Spleen (tissue), 13 donors: Measurements from ENCODE around the gene NDOR1. TPM values are rescaled to one million over a fixed set of nuclear protein-coding genes. Genes with fewer than 3 reads are reported as not detected.

Experiments
- DNase-seq: peaks from one replicate; pipeline ENCODE4 v3.0.0-alpha.2; 2020
- H3K27ac ChIP-seq, 8 donors: fragments of 200-600 bp; sonication (generic) in 7 of 8; 1 replicate in 4 of 8; 2 replicates in 4 of 8; pipeline versions ENCODE4 v1.5.0 to v1.8.0; 2016 to 2021; ENCODE audit warnings: inconsistent platforms in 4 of 8, mild to moderate bottlenecking in 4 of 8, moderate library complexity in 1 of 8
- H3K27me3 ChIP-seq, 7 donors: fragments of 200-600 bp; sonication (generic) in 6 of 7; replicated peaks in 1 of 7; 1 replicate in 4 of 7; 2 replicates in 3 of 7; pipeline versions ENCODE4 v1.5.0 to v1.8.0; 2016 to 2021; ENCODE audit warnings: inconsistent platforms in 3 of 7, mild to moderate bottlenecking in 1 of 7
- H3K36me3 ChIP-seq, 6 donors: fragments of 200-600 bp; sonication (generic) in 5 of 6; 1 replicate in 4 of 6; 2 replicates in 2 of 6; pipeline versions ENCODE4 v1.5.0 to v1.8.0; 2016 to 2021; ENCODE audit warnings: inconsistent platforms in 2 of 6
- H3K4me1 ChIP-seq, 6 donors: fragments of 200-600 bp; sonication (generic) in 5 of 6; 1 replicate in 3 of 6; 2 replicates in 3 of 6; pipeline versions ENCODE4 v1.5.0 to v1.8.0; 2016 to 2021; ENCODE audit warnings: inconsistent platforms in 3 of 6
- H3K4me3 ChIP-seq, 8 donors: fragments of 200-600 bp; sonication (generic) in 7 of 8; 1 replicate in 4 of 8; 2 replicates in 4 of 8; pipeline versions ENCODE4 v1.5.0 to v1.8.0; 2016 to 2021; ENCODE audit warnings: inconsistent platforms in 4 of 8, mild to moderate bottlenecking in 4 of 8, moderate library complexity in 2 of 8
- H3K9me3 ChIP-seq, 8 donors: fragments of 200-600 bp; sonication (generic) in 7 of 8; 1 replicate in 4 of 8; 2 replicates in 4 of 8; pipeline versions ENCODE4 v1.5.0 to v1.8.0; 2016 to 2021; ENCODE audit warnings: inconsistent platforms in 4 of 8
- POLR2A ChIP-seq, 3 donors: fragments of 450-650 bp; IDR thresholded peaks; one replicate each; pipeline ENCODE4 v1.5.1; 2017; ENCODE audit warnings: antibody characterized with exemption in 3 of 3, mild to moderate bottlenecking in 1 of 3
- POLR2AphosphoS5 ChIP-seq, 3 donors: sonication (generic); formaldehyde crosslinking; IDR thresholded peaks; one replicate each; pipeline ENCODE4 v1.5.1; 2017; ENCODE audit warnings: antibody characterized with exemption in 3 of 3
- WGBS, 5 donors: extraction: QIAGEN DNeasy Blood & Tissue Kit in 3 of 5; methylation state at CpG; one replicate each; pipeline versions ENCODE4 v1.1.5 to v1.1.7; 2013 to 2018; 5-methylcytosine and 5-hydroxymethylcytosine counted together
- intact Hi-C: fragments of 100-400 bp; cut with DNase I; formaldehyde crosslinking; loops from one replicate; pipeline ENCODE4 v1.15.0; 2023; ENCODE audit warnings: low total_unique reads
- long read RNA-seq, 2 donors: transcript quantifications; one replicate each; lab custom pipeline, GENCODE V29; 2026
- polyA plus RNA-seq, 3 donors: library from polyadenylated mRNA; stranded (reverse); fragments of 200-250 nt; gene quantifications; one replicate each; pipeline ENCODE4 v1.2.1, GENCODE V29; 2013
- total RNA-seq, 7 donors: library from RNA; depleted of rRNA in 3 of 7; stranded (reverse); fragments of >200 nt in 3 of 7; fragmentation: NEBNext Ultra II Directional in 4 of 7; extraction: Animal tissue kit (Norgen Biotek cat#: 25700) in 4 of 7; gene quantifications; one replicate each; pipeline versions ENCODE4 v1.1.0 to v1.2.1, GENCODE V29; 2016 to 2021
- TF ChIP-seq, protein P1 (sequence below), 11 experiments: fragments of 200-600 bp in 7 of 11; fragments of 450-650 bp in 4 of 11; sonication (generic) in 4 of 11; IDR thresholded peaks in 8 of 11; conservative IDR thresholded peaks in 3 of 11; 1 replicate in 7 of 11; 2 replicates in 4 of 11; pipeline versions ENCODE4 v1.4.0 to v1.8.0; 2016 to 2021; ENCODE audit warnings: antibody characterized with exemption in 11 of 11, inconsistent platforms in 4 of 11, mild to moderate bottlenecking in 1 of 11
- donor health status: healthy with polysubstance abuse.
- donor health status: DM: no; HTN: no; CAD: no; lungs with moderate emphysema.
- donor health status: DM: no; HTN: no; CAD: no.
- donor health status: Bipolar disorder and iron deficiency.
- donor health status: healthy.
- donor health status: DM: no; HTN: no; CAD: no.
- donor health status: DM: yes; HTN: yes; CAD: no.

NDOR1 gene
- total RNA-seq (10 to 100 TPM; 14.2 to 28.7 (median 21.6) TPM), polyA plus RNA-seq (10 to 100 TPM in 1 of 3 donors, 1 to 10 TPM in 2; 6.3 to 21.7 (median 9.0) TPM)
- long read RNA-seq, donor 1, partial matches to known transcripts = 0 of 1 reads
- long read RNA-seq, donor 1, other reads (novel, unspliced or antisense) = 0 of 1 reads
- long read RNA-seq, donor 2, partial matches to known transcripts = 0 of 1 reads
- long read RNA-seq, donor 2, other reads (novel, unspliced or antisense) = 0 of 1 reads

DNA sequence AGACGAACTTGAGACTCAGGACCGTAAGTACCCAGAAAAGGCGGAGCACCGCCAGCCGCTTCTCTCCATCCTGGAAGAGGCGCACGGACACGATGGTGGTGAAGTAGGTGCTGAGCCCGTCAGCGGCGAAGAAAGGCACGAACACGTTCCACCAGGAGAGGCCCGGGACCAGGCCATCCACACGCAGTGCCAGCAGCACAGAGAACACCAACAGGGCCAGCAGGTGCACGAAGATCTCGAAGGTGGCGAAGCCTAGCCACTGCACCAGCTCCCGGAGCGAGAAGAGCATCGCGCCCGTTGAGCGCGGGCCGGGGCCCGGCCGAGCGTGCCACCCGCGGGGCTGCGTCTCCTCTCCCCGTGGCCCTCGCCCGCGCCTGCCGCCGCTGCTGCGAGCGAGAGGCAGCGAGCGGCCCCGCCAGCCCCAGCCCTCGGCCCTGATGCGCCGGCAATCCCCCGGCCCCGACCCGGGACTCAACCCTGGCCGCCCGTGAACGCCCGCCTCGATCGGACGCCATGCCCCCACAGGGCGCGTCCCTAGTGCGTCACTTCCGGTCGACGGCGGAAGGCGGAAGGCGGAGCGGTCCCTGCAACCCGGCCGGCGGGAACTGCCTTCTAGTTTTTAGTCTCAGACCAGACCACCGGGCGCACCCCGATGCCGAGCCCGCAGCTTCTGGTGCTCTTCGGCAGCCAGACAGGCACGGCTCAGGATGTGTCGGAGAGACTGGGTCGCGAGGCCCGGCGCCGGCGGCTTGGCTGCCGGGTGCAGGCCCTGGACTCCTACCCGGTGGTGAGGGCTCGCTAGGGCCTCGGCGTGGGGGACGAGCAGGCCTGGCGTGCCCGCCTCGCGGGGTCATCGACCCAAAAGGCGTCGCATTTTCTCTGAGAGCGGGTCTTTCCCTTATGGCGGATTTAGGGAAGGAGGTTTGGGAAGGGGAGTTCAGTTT lies at the start of gene NDOR1, which contains the start of gene TMEM203:
Gene NDOR1, plus strand, starts transcription at position 575 of the 944 bp plus-strand sequence. Its CDS starts 78 bp downstream, at position 653.
Gene TMEM203, minus strand, starts transcription at position 523 of the 944 bp plus-strand sequence. Its CDS starts 234 bp downstream, at position 289.
- Histone ChIP-seq H3K27me3 (no peaks in the 10 kb centered on the region), H3K9me3 (no peaks in the 10 kb centered on the region), H3K36me3 (peaks cover 0 to 33% (median 7%) of the 10 kb centered on the region in 6 donors), H3K4me3 (peak within 1 kb of the TSS; percentile 79 to 99 (median 97)), H3K27ac (peak within 1 kb of the TSS; percentile 77 to 94 (median 88)), H3K4me1 (peaks cover 36 to 69% (median 62%) of the 10 kb centered on the region in 6 donors)
- DNase-seq = peak; percentile 98
- intact Hi-C loops = loop anchor here (2.0 kb wide), 1 partner anchor 17 kb away; the partner anchor contains the start of gene RNF208
- TF ChIP-seq POLR2AphosphoS5 (IDR thresholded peaks at IDR 0.05) (peak; percentile 98), POLR2A (IDR thresholded peaks at IDR 0.05) (peak in 1 of 3 donors; percentile 53)
- TF ChIP-seq, protein P1, sequence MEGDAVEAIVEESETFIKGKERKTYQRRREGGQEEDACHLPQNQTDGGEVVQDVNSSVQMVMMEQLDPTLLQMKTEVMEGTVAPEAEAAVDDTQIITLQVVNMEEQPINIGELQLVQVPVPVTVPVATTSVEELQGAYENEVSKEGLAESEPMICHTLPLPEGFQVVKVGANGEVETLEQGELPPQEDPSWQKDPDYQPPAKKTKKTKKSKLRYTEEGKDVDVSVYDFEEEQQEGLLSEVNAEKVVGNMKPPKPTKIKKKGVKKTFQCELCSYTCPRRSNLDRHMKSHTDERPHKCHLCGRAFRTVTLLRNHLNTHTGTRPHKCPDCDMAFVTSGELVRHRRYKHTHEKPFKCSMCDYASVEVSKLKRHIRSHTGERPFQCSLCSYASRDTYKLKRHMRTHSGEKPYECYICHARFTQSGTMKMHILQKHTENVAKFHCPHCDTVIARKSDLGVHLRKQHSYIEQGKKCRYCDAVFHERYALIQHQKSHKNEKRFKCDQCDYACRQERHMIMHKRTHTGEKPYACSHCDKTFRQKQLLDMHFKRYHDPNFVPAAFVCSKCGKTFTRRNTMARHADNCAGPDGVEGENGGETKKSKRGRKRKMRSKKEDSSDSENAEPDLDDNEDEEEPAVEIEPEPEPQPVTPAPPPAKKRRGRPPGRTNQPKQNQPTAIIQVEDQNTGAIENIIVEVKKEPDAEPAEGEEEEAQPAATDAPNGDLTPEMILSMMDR (IDR thresholded peaks at IDR 0.05 in 8 of 11, conservative IDR thresholded peaks at IDR 0.05 in 3 of 11) = no peak
- WGBS, 5 donors = 0 to 1% (median 1%) methylated on average over 56 to 98 of the region's 98 CpGs

DNA sequence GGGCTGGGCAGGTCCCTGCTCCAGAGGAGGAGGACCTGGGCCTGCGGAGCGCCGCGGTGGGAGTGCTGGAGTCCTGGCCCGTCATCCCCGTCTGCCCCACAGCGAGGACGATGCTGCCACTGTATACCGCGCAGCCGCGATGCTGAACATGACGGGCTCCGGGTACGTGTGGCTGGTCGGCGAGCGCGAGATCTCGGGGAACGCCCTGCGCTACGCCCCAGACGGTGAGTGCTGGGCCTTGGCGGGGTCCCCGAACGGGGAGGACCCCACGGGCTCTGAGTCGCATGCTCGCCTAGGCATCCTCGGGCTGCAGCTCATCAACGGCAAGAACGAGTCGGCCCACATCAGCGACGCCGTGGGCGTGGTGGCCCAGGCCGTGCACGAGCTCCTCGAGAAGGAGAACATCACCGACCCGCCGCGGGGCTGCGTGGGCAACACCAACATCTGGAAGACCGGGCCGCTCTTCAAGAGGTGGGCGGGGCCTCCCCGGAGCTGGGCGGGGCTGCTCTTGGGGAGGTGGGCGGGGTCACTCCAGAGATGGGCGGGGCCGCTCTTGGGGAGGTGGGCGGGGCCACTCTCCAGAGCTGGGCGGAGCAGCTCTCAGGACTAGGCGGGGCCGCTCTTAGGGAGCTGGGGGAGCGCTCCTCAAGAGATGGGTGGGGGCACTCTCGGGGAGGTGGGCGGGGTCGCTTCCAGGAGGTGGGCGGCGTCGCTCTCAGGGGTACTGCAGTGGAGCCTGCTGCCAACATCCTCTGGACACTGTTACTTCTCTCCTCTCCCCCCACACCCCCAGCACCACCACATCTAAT lies 48.7 kb upstream of the NDOR1 start:
- 0 to 11% (median 4%) methylated on average over 12 to 65 of the region's 65 CpGs for WGBS, 5 donors
- H3K36me3 ChIP-seq = no peaks in the 10 kb centered on the region
- no peak overlapping the region for H3K27ac ChIP-seq
- H3K9me3 ChIP-seq = no peaks in the 10 kb centered on the region
- TF ChIP-seq POLR2AphosphoS5 (IDR thresholded peaks at IDR 0.05) (no peak), POLR2A (IDR thresholded peaks at IDR 0.05) (no peak)
- TF ChIP-seq, protein P1 (IDR thresholded peaks at IDR 0.05 in 8 of 11, conservative IDR thresholded peaks at IDR 0.05 in 3 of 11) = no peak
- H3K4me1 ChIP-seq = peaks cover 0 to 32% (median 10%) of the 10 kb centered on the region in 6 donors
- DNase-seq = no peak
- H3K27me3 ChIP-seq = peaks cover 3 to 75% (median 63%) of the 10 kb centered on the region in 7 donors
- H3K4me3 ChIP-seq = peak overlapping the region in 5 of 8 donors; percentile 17 to 55 (median 19)
- intact Hi-C loops = no loop called here

DNA sequence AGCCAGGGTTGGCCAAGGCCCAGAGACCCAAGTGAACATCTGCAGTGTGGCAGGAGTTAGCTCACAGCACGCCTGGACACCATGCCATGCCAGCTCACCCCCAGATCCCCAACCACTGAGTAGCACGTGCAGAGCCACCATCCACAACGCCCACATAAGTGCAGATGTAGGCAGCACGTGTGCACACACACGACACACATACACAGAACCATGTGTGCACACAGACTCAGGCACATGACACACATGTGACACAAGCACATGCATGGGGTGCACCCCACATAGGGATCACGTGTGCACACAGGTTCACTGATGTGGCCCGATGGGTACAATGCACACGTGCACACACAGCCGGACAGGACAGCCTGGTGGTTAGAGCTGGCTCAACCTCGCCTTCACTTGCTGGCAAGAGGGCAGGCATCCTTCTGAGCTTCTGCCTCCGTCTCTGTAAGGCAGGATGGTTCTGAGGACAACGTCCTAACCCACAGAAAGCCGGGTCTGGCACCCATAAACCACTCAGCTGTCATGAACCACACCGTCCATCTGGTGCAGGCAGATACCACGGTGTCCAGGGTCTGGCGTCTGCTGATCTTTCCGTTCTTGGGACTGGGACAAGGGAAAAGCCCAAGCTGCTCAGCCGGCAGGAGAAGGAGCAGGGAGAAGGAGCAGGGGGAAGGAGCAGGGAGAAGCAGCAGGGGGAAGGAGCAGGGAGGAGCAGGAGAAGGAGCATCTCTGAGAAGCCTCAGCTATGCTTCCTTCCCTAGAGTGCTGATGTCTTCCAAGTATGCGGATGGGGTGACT lies 47.7 kb upstream of the NDOR1 start:
- TF ChIP-seq POLR2AphosphoS5 (IDR thresholded peaks at IDR 0.05) (no peak), POLR2A (IDR thresholded peaks at IDR 0.05) (no peak)
- TF ChIP-seq, protein P1 (IDR thresholded peaks at IDR 0.05 in 8 of 11, conservative IDR thresholded peaks at IDR 0.05 in 3 of 11) = no peak
- Histone ChIP-seq H3K27ac (no peak overlapping the region), H3K4me3 (no peak overlapping the region), H3K27me3 (peaks cover 3 to 85% (median 74%) of the 10 kb centered on the region in 7 donors), H3K4me1 (peaks cover 3 to 42% (median 20%) of the 10 kb centered on the region in 6 donors), H3K36me3 (no peaks in the 10 kb centered on the region), H3K9me3 (no peaks in the 10 kb centered on the region)
- WGBS, 5 donors = 49 to 72% (median 64%) methylated on average over 15 to 19 of the region's 19 CpGs
- intact Hi-C loops = no loop called here
- DNase-seq = no peak
